ENCODE data around the gene CLCN6. TPM values are rescaled to one million over a fixed set of nuclear protein-coding genes. Genes with fewer than 3 reads are reported as not detected.

CLCN6 gene
- total and polyA plus RNA-seq, 2 donors (not counting 1 experiment from before 2014, with no cell fraction given): 15.3 to 19.3 TPM

- Histone ChIP-seq H3K4me2 (ENCODE audit: extremely low read depth, insufficient read depth, low read length) (no peak overlapping the region), H3K36me3 (ENCODE audit: control insufficient read depth, insufficient read depth, low read length) (peaks cover 26% of the 10 kb centered on the region), H3K27me3 (ENCODE audit: control insufficient read depth, insufficient read depth, low read length) (no peaks in the 10 kb centered on the region), H3K9ac (ENCODE audit: insufficient read depth, low read length) (no peak overlapping the region), H3K9me3 (ENCODE audit: control insufficient read depth, insufficient read depth, low read depth, low read length) (no peaks in the 10 kb centered on the region), H3K27ac (ENCODE audit: insufficient read depth, low read length) (no peak overlapping the region), H2AFZ (ENCODE audit: low read length) (no peak overlapping the region), H3K79me2 (ENCODE audit: control insufficient read depth, insufficient read depth, low read length) (no peaks in the 10 kb centered on the region), H4K20me1 (ENCODE audit: control insufficient read depth, extremely low read depth, insufficient read depth, low read length) (no peaks in the 10 kb centered on the region), H3K4me1 (ENCODE audit: control insufficient read depth, extremely low read depth, insufficient read depth, low read length) (no peaks in the 10 kb centered on the region), H3K4me3 (replicated peaks in 1 of 4; ENCODE audit: control extremely low read depth in 1 of 4, insufficient read depth in 1 of 4, low read depth in 3 of 4, low read length in 4 of 4) (no peak overlapping the region)
- no peak for TF ChIP-seq CTCF (conservative IDR thresholded peaks at IDR 0.05 in 1 of 2, IDR thresholded peaks at IDR 0.05 in 1 of 2; ENCODE audit: low read depth in 1 of 2, low read length in 2 of 2)
- TF ChIP-seq EZH2 (IDR thresholded peaks at IDR 0.05; ENCODE audit: low read length, missing control alignments): no peak
- DNase-seq (ENCODE audit: low read depth in 2 of 2): no peak
Observed at GRCh38 chr1:11828511-11828910, 22.5 kb downstream of the CLCN6 start.

GRCh38 chr1:11831945-11832725, 26.1 kb downstream of the CLCN6 start:
- no peak for DNase-seq (ENCODE audit: low read depth in 2 of 2)
- H3K4me3 ChIP-seq (replicated peaks in 1 of 4; ENCODE audit: control extremely low read depth in 1 of 4, insufficient read depth in 1 of 4, low read depth in 3 of 4, low read length in 4 of 4): no peak overlapping the region
- no peaks in the 10 kb centered on the region for H4K20me1 ChIP-seq (ENCODE audit: control insufficient read depth, extremely low read depth, insufficient read depth, low read length)
- no peaks in the 10 kb centered on the region for H3K27me3 ChIP-seq (ENCODE audit: control insufficient read depth, insufficient read depth, low read length)
- no peak for TF ChIP-seq CTCF (conservative IDR thresholded peaks at IDR 0.05 in 1 of 2, IDR thresholded peaks at IDR 0.05 in 1 of 2; ENCODE audit: low read depth in 1 of 2, low read length in 2 of 2)
- TF ChIP-seq EZH2 (IDR thresholded peaks at IDR 0.05; ENCODE audit: low read length, missing control alignments): no peak
- H3K36me3 ChIP-seq (ENCODE audit: control insufficient read depth, insufficient read depth, low read length): peaks cover 34% of the 10 kb centered on the region
- H3K4me1 ChIP-seq (ENCODE audit: control insufficient read depth, extremely low read depth, insufficient read depth, low read length): no peaks in the 10 kb centered on the region
- H3K9ac ChIP-seq (ENCODE audit: insufficient read depth, low read length): no peak overlapping the region
- no peaks in the 10 kb centered on the region for H3K79me2 ChIP-seq (ENCODE audit: control insufficient read depth, insufficient read depth, low read length)
- no peak overlapping the region for H2AFZ ChIP-seq (ENCODE audit: low read length)
- no peak overlapping the region for H3K27ac ChIP-seq (ENCODE audit: insufficient read depth, low read length)
- H3K9me3 ChIP-seq (ENCODE audit: control insufficient read depth, insufficient read depth, low read depth, low read length): no peaks in the 10 kb centered on the region
- H3K4me2 ChIP-seq (ENCODE audit: extremely low read depth, insufficient read depth, low read length): no peak overlapping the region

- Histone ChIP-seq H3K9me3 (ENCODE audit: control insufficient read depth, insufficient read depth, low read depth, low read length) (no peaks in the 10 kb centered on the region), H3K4me2 (ENCODE audit: extremely low read depth, insufficient read depth, low read length) (no peak overlapping the region), H3K9ac (ENCODE audit: insufficient read depth, low read length) (no peak overlapping the region), H3K4me3 (replicated peaks in 1 of 4; ENCODE audit: control extremely low read depth in 1 of 4, insufficient read depth in 1 of 4, low read depth in 3 of 4, low read length in 4 of 4) (no peak overlapping the region), H2AFZ (ENCODE audit: low read length) (no peak overlapping the region), H3K27me3 (ENCODE audit: control insufficient read depth, insufficient read depth, low read length) (no peaks in the 10 kb centered on the region), H3K79me2 (ENCODE audit: control insufficient read depth, insufficient read depth, low read length) (no peaks in the 10 kb centered on the region), H3K27ac (ENCODE audit: insufficient read depth, low read length) (no peak overlapping the region), H3K36me3 (ENCODE audit: control insufficient read depth, insufficient read depth, low read length) (peaks cover 41% of the 10 kb centered on the region), H4K20me1 (ENCODE audit: control insufficient read depth, extremely low read depth, insufficient read depth, low read length) (no peaks in the 10 kb centered on the region), H3K4me1 (ENCODE audit: control insufficient read depth, extremely low read depth, insufficient read depth, low read length) (no peaks in the 10 kb centered on the region)
- no peak for DNase-seq (ENCODE audit: low read depth in 2 of 2)
- TF ChIP-seq EZH2 (IDR thresholded peaks at IDR 0.05; ENCODE audit: low read length, missing control alignments) (no peak), CTCF (conservative IDR thresholded peaks at IDR 0.05 in 1 of 2, IDR thresholded peaks at IDR 0.05 in 1 of 2; ENCODE audit: low read depth in 1 of 2, low read length in 2 of 2) (no peak)
Observed at GRCh38 chr1:11833497-11833896, 27.5 kb downstream of the CLCN6 start.

Measured in fibroblast of lung (primary cell).